ENCODE results near the gene ORM2.
"Not testable (repeated sequence)": the region's sequence is repeated elsewhere in the genome, so short reads cannot be mapped to it uniquely, and the experiment has no call there.

DNA sequence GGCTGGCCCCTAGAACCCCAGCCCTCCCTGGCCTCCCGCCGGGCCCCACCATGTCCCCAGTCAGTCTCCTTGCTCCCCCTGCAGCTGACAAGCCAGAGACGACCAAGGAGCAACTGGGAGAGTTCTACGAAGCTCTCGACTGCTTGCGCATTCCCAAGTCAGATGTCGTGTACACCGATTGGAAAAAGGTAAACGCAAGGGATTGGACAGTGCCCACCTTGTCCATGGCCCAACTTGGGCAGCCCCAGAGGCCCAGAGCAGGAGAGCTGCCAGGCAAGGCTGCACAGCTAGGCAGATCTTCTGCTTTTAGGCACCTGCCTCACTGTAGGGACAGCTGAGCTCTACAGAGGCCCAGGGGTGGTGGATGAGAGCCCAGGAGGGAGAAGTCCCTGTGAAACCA lies 4.7 kb upstream of the ORM2 start:
- TF ChIP-seq TAF1 (IDR thresholded peaks at IDR 0.05; ENCODE audit: borderline replicate concordance, low read depth, low read length); POLR2A (IDR thresholded peaks at IDR 0.05; ENCODE audit: low read depth, low read length): not testable (repeated sequence)
